RWPE2 (cell line): Measurements from ENCODE around the gene C11orf24.

ENCODE experiments used
- ATAC-seq: fragments of 200-7000 bp; cut with Tn5 transposase; 3 replicates; pipeline ENCODE4 v1.9.1; 2021; ENCODE audit warnings: low read depth
- DNase-seq: peaks from one replicate; pipeline ENCODE4 v3.0.0-alpha.2; 2020; ENCODE audit warnings: low spot score
- H3K27ac ChIP-seq: fragments of 450-650 bp; 2 replicates; pipeline ENCODE4 v1.5.1; 2017; ENCODE audit warnings: mild to moderate bottlenecking; ENCODE audit not compliant: poor library complexity, severe bottlenecking
- H3K27me3 ChIP-seq: fragments of 250-450 bp; sonication (Bioruptor Pico); 2 replicates; pipeline ENCODE4 v1.5.1; 2021; ENCODE audit warnings: mild to moderate bottlenecking, moderate library complexity; ENCODE audit not compliant: insufficient read depth, poor library complexity, severe bottlenecking
- H3K36me3 ChIP-seq: fragments of 250-450 bp; sonication (Bioruptor Pico); 2 replicates; pipeline ENCODE4 v1.5.1; 2020; ENCODE audit warnings: low read depth, mild to moderate bottlenecking, moderate library complexity
- H3K4me1 ChIP-seq: fragments of 250-450 bp; sonication (Bioruptor Pico); 2 replicates; pipeline ENCODE4 v1.5.1; 2021; ENCODE audit warnings: mild to moderate bottlenecking, moderate library complexity; ENCODE audit not compliant: insufficient read depth, poor library complexity, severe bottlenecking
- H3K4me3 ChIP-seq: fragments of 250-450 bp; sonication (Bioruptor Pico); 2 replicates; pipeline ENCODE4 v1.5.1; 2021; ENCODE audit warnings: mild to moderate bottlenecking, moderate library complexity; ENCODE audit not compliant: severe bottlenecking
- H3K9me3 ChIP-seq: fragments of 250-450 bp; sonication (Bioruptor Pico); 2 replicates; pipeline ENCODE4 v1.5.1; 2021; ENCODE audit warnings: mild to moderate bottlenecking, moderate library complexity; ENCODE audit not compliant: severe bottlenecking
- TF ChIP-seq, protein P1 (sequence below): fragments of 450-650 bp; IDR thresholded peaks from one replicate; pipeline ENCODE4 v1.5.1; 2017; ENCODE audit warnings: mild to moderate bottlenecking, moderate library complexity; ENCODE audit not compliant: poor library complexity, severe bottlenecking

C11orf24 gene

DNA sequence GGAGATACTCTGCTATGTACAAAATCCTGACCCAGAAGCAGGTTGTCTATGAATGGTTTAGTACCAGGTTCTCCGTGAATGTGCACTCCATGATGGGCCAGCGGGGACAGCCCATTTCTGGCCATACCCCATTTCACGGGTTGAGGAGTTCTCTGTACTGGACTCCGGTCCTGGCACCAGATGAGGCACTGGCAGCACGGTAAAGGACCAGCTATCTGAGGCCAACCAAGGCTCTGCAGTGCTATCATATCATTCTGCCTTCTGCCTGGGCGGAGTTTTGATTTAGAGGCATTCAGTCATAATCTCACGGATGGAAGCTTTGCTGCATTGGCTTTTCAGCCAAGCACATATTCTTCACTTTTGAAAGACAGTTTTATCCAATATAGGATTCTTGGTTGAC is 40.2 kb downstream of the C11orf24 start:
- no peaks in the 10 kb centered on the region for H3K27me3 ChIP-seq
- H3K4me3 ChIP-seq, result no peak overlapping the region
- no peak overlapping the region for H3K27ac ChIP-seq
- no peaks in the 10 kb centered on the region for H3K9me3 ChIP-seq
- ATAC-seq (no peak), DNase-seq (no peak)
- no peaks in the 10 kb centered on the region for H3K36me3 ChIP-seq
- TF ChIP-seq, protein P1, sequence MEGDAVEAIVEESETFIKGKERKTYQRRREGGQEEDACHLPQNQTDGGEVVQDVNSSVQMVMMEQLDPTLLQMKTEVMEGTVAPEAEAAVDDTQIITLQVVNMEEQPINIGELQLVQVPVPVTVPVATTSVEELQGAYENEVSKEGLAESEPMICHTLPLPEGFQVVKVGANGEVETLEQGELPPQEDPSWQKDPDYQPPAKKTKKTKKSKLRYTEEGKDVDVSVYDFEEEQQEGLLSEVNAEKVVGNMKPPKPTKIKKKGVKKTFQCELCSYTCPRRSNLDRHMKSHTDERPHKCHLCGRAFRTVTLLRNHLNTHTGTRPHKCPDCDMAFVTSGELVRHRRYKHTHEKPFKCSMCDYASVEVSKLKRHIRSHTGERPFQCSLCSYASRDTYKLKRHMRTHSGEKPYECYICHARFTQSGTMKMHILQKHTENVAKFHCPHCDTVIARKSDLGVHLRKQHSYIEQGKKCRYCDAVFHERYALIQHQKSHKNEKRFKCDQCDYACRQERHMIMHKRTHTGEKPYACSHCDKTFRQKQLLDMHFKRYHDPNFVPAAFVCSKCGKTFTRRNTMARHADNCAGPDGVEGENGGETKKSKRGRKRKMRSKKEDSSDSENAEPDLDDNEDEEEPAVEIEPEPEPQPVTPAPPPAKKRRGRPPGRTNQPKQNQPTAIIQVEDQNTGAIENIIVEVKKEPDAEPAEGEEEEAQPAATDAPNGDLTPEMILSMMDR, result no peak
- no peaks in the 10 kb centered on the region for H3K4me1 ChIP-seq

DNA sequence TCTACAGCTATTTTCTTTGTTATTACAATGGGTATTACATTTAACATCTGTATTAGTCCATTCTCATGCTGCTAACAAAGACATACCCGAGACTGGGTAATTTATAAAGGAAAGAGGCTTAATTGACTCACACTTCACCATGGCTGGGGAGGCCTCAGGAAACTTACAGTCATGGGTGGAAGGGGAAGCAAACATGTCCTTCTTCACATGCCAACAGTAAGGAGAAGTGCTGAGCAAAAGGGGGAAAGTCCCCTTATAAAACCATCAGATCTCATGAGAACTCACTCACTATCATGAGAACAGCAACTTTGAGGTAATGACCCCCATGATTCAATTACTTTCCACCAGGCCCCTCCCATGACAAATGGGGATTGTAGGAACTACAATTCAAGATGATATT is 42.2 kb downstream of the C11orf24 start:
- ATAC-seq, result no peak
- Histone ChIP-seq H3K4me3 (no peak overlapping the region), H3K36me3 (no peaks in the 10 kb centered on the region), H3K27ac (no peak overlapping the region), H3K9me3 (no peaks in the 10 kb centered on the region), H3K27me3 (no peaks in the 10 kb centered on the region), H3K4me1 (no peaks in the 10 kb centered on the region)
- DNase-seq, result no peak
- TF ChIP-seq, protein P1, result no peak

DNA sequence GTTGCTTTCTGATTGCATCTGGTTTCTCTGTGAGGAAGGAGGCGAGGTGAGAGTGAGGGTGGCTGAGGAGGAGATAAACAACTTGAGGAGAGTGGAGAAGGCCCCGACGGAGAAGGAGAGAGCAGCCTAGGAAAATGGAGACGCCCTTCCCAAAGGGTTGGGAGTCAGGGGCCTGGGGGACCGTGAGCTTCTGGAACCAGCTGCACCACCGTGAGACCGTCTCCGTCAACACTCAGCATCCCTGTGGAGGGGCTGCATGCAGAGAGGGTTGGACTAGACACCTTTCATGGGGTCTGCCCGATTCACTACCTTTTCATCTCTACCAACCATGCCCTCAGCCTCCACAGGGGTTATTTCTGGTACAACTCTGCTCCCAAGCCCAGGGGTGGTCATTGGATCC is 45.4 kb downstream of the C11orf24 start:
- Histone ChIP-seq H3K36me3 (no peaks in the 10 kb centered on the region), H3K9me3 (no peaks in the 10 kb centered on the region), H3K4me1 (no peaks in the 10 kb centered on the region), H3K27me3 (no peaks in the 10 kb centered on the region), H3K4me3 (no peak overlapping the region), H3K27ac (no peak overlapping the region)
- TF ChIP-seq, protein P1, result no peak
- no peak for DNase-seq
- no peak for ATAC-seq

DNA sequence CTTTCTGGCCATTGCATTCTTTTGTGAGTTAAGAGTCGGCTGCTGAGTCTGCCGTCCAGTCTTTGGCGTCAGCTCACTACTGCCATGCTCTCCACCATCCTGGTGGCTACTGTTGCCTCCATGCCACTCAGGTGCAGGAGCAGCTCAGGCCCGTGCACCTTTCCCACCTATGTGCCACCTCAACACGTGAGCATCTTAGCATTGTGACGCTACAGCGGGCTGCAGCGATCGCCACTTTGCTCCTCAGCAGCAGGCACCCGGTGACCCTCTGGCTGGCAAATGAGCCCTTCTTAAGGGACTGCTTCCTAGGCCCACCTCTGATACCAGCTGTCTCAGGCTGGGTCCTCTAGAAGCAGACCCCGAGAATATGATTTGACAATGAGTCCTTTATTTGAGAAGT is 47.2 kb downstream of the C11orf24 start:
- ATAC-seq (no peak), DNase-seq (no peak)
- TF ChIP-seq, protein P1, result no peak
- Histone ChIP-seq H3K27ac (no peak overlapping the region), H3K4me3 (no peak overlapping the region), H3K4me1 (no peaks in the 10 kb centered on the region), H3K27me3 (no peaks in the 10 kb centered on the region), H3K9me3 (no peaks in the 10 kb centered on the region), H3K36me3 (no peaks in the 10 kb centered on the region)

DNA sequence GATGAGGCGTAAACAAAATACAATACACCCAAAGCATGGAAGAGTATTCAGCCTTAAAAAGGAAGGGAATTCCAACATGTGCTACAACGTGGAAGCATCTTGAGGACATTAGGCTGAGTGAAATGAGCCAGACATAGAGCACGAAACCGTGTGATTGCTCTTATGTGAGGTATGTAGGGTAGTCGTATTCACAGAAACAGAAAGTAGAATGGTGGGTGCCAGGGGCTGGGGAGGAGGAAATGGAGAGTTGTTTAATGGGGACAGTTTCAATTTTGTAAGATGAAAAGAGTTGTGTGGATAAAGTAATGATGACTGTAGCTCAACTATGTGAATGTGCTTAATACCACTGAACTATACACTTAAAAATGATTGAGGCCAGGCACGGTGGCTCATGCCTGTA is 48.5 kb downstream of the C11orf24 start:
- DNase-seq, result no peak
- TF ChIP-seq, protein P1, result no peak

More for the DNA sequence above, 48.5 kb downstream of the C11orf24 start:
- ATAC-seq, result no peak
- H3K4me3 ChIP-seq, result no peak overlapping the region
- H3K36me3 ChIP-seq, result no peaks in the 10 kb centered on the region
- H3K9me3 ChIP-seq, result no peaks in the 10 kb centered on the region
- H3K27ac ChIP-seq, result no peak overlapping the region
- no peaks in the 10 kb centered on the region for H3K4me1 ChIP-seq
- no peaks in the 10 kb centered on the region for H3K27me3 ChIP-seq
